ENCODE data around the gene TTF1.

Gene TTF1, protein sequence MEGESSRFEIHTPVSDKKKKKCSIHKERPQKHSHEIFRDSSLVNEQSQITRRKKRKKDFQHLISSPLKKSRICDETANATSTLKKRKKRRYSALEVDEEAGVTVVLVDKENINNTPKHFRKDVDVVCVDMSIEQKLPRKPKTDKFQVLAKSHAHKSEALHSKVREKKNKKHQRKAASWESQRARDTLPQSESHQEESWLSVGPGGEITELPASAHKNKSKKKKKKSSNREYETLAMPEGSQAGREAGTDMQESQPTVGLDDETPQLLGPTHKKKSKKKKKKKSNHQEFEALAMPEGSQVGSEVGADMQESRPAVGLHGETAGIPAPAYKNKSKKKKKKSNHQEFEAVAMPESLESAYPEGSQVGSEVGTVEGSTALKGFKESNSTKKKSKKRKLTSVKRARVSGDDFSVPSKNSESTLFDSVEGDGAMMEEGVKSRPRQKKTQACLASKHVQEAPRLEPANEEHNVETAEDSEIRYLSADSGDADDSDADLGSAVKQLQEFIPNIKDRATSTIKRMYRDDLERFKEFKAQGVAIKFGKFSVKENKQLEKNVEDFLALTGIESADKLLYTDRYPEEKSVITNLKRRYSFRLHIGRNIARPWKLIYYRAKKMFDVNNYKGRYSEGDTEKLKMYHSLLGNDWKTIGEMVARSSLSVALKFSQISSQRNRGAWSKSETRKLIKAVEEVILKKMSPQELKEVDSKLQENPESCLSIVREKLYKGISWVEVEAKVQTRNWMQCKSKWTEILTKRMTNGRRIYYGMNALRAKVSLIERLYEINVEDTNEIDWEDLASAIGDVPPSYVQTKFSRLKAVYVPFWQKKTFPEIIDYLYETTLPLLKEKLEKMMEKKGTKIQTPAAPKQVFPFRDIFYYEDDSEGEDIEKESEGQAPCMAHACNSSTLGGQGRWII

DNA sequence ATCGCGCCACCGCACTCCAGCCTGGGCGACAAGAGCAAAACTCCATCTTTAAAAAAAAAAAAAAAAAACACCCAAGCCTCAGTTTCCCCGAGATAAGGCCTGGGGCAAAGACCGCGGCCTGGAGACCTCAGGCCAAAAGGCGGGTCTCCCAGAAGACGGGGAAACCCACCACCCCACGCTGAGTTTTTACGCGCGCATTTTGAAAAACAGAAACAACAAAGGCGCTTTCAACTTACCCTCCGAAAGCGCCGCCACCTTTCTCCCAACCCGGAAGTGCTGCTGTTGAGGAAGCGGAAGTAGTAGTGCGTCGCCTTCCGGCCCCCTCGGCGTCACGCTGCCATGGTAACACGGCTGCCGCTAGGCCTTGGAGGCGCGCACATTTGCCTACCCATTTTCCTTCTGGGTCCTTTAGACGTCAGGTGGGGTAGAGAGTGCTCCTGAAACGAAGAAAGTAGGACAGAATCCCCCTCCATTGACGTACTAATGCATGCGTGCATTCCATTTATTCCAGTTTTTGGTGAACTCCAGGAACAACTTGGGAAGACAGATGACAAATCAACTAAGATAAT, at the start of gene TTF1:
TSS of gene TTF1 (minus strand) at position 287 of the 569 bp plus-strand sequence. CDS start 4,019 bp downstream, outside the sequence.
- H3K4me3 ChIP-seq (ENCODE audit: low read depth in 1 of 2, low read length in 2 of 2), result peak within 1 kb of the TSS; percentile 80 to 89
- H3K4me1 ChIP-seq (ENCODE audit: control insufficient read depth in 1 of 2, insufficient read depth in 2 of 2, low read length in 2 of 2), result peaks cover 24 to 28% of the 10 kb centered on the region in 2 donors
- H3K36me3 ChIP-seq (ENCODE audit: control insufficient read depth in 1 of 2, insufficient read depth in 2 of 2, low read length in 2 of 2), result peaks cover under 1 to 16% of the 10 kb centered on the region in 2 donors
- no peaks in the 10 kb centered on the region for H3K9me3 ChIP-seq (ENCODE audit: control insufficient read depth in 1 of 2, low read length in 2 of 2)
- H3K9ac ChIP-seq (ENCODE audit: low read depth in 1 of 2, low read length in 2 of 2), result peak within 1 kb of the TSS; percentile 64 to 68
- H3K27ac ChIP-seq (ENCODE audit: low read depth, low read length), result no peak within 1 kb of the TSS
- H3K27me3 ChIP-seq (ENCODE audit: control insufficient read depth in 1 of 2, insufficient read depth in 2 of 2, low read length in 2 of 2), result peaks cover 20 to 23% of the 10 kb centered on the region in 2 donors

DNA sequence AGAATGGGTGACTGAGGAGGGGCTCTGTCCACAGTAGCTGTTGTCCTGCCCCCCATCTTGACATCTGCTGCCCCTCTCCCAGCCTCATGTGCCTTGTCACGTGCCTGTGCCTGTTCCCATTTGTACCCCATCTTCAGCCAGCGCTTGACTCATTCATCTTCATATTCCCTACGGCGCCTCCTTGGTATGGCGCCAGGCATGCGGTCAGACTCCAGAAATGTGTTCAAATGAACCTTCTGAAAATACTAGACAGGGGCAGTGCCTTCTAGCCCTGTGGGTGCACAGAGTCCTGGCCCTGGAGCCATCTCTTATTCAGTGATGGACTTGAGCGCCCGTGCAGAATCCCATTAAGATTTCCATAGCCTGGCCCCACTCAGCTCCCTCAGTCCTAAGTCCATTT, 49.6 kb upstream of the TTF1 start:
- no peak overlapping the region for H3K4me3 ChIP-seq (ENCODE audit: low read depth in 1 of 2, low read length in 2 of 2)
- H3K9ac ChIP-seq (ENCODE audit: low read depth in 1 of 2, low read length in 2 of 2), result no peak overlapping the region
- no peak overlapping the region for H3K27ac ChIP-seq (ENCODE audit: low read depth, low read length)

DNA sequence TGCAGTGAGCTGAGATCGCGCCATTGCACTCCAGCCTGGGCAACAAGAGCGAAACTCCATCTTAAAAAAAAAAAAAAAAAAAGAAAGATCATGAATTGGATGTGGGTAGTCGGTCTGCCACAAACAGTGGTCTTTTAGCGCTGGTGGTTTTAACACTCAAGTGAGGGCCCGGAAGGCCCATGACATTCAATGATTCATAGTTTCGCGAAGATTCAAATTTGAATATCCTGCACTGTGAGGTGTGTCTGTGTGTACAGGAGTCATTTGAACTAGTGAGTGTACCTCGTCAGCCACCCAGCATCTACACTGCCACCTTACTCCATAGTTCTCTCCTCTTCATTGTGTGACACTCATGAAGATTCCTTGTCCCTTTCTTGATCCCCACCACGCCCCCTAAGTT, 44.6 kb upstream of the TTF1 start:
- Histone ChIP-seq H3K27ac (ENCODE audit: low read depth, low read length) (no peak overlapping the region), H3K4me1 (ENCODE audit: control insufficient read depth in 1 of 2, insufficient read depth in 2 of 2, low read length in 2 of 2) (no peaks in the 10 kb centered on the region), H3K36me3 (ENCODE audit: control insufficient read depth in 1 of 2, insufficient read depth in 2 of 2, low read length in 2 of 2) (no peaks in the 10 kb centered on the region), H3K9me3 (ENCODE audit: control insufficient read depth in 1 of 2, low read length in 2 of 2) (no peaks in the 10 kb centered on the region), H3K4me3 (ENCODE audit: low read depth in 1 of 2, low read length in 2 of 2) (no peak overlapping the region), H3K27me3 (ENCODE audit: control insufficient read depth in 1 of 2, insufficient read depth in 2 of 2, low read length in 2 of 2) (peaks cover 0 to 3% of the 10 kb centered on the region in 2 donors), H3K9ac (ENCODE audit: low read depth in 1 of 2, low read length in 2 of 2) (no peak overlapping the region)

More for the DNA sequence above, 49.6 kb upstream of the TTF1 start:
- H3K4me1 ChIP-seq (ENCODE audit: control insufficient read depth in 1 of 2, insufficient read depth in 2 of 2, low read length in 2 of 2), result no peaks in the 10 kb centered on the region
- no peaks in the 10 kb centered on the region for H3K9me3 ChIP-seq (ENCODE audit: control insufficient read depth in 1 of 2, low read length in 2 of 2)
- H3K36me3 ChIP-seq (ENCODE audit: control insufficient read depth in 1 of 2, insufficient read depth in 2 of 2, low read length in 2 of 2), result no peaks in the 10 kb centered on the region
- no peaks in the 10 kb centered on the region for H3K27me3 ChIP-seq (ENCODE audit: control insufficient read depth in 1 of 2, insufficient read depth in 2 of 2, low read length in 2 of 2)

DNA sequence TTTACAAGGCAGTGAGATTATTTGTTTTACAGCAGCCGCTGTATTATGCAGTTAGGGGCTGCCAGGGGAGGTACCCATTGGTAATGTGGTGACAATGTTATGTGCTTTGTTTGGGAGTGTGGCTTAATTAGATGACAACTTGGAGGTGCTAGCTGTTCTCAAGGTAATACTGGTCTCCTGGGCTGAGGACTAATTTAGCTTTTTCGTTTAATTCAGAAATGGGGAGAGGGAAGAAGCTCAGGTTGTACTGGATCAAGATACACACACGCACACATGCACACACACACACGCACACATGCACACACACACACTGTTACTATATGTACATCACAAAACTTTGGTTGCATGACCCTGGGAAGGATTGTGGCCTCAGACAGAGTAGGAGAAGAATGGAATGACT, 41.3 kb upstream of the TTF1 start:
- Histone ChIP-seq H3K36me3 (ENCODE audit: control insufficient read depth in 1 of 2, insufficient read depth in 2 of 2, low read length in 2 of 2) (no peaks in the 10 kb centered on the region), H3K9me3 (ENCODE audit: control insufficient read depth in 1 of 2, low read length in 2 of 2) (no peaks in the 10 kb centered on the region), H3K27me3 (ENCODE audit: control insufficient read depth in 1 of 2, insufficient read depth in 2 of 2, low read length in 2 of 2) (peaks cover 3 to 4% of the 10 kb centered on the region in 2 donors), H3K9ac (ENCODE audit: low read depth in 1 of 2, low read length in 2 of 2) (no peak overlapping the region), H3K27ac (ENCODE audit: low read depth, low read length) (no peak overlapping the region), H3K4me1 (ENCODE audit: control insufficient read depth in 1 of 2, insufficient read depth in 2 of 2, low read length in 2 of 2) (no peaks in the 10 kb centered on the region), H3K4me3 (ENCODE audit: low read depth in 1 of 2, low read length in 2 of 2) (no peak overlapping the region)

DNA sequence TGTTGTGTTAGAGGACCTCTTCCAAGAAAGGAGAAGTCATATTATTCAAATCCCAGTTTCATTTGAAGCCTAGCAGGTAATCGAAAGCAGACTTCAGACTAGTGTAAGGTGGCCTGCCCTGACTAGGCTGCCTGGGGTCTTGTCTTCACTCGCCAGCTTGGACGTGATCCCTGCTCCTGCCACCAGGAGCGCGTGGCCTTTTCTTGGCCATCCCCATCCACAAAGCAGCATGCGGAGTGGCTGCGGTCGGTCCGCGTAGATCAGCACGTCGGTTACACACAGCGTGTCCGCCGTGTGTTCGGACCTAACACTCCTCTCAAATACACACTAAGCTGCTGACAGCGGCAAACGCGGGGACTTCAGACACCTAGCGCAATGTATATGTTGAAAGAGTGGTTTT, 40.7 kb upstream of the TTF1 start:
- no peak overlapping the region for H3K9ac ChIP-seq (ENCODE audit: low read depth in 1 of 2, low read length in 2 of 2)
- H3K27me3 ChIP-seq (ENCODE audit: control insufficient read depth in 1 of 2, insufficient read depth in 2 of 2, low read length in 2 of 2), result peaks cover 3 to 4% of the 10 kb centered on the region in 2 donors

DNA sequence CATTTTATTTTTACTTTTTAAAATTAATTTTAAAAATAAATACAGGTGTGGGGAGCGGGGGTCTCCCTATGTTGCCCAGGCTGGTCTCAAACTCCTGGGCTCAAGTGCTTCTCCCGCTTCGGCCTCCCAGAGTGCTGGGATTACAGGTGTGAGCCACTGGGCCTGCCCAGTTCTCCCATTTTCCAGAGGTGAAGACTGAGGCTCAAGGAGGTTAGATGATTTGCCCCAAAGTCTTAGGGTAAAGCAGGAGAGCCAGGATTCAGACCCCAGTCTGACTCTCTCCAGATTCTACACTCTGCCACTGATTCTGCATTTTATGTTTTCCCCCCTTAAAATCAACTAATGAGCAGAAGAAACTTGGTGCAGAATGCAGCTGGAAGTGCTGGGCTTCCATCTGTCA, 40.2 kb upstream of the TTF1 start:
- Histone ChIP-seq H3K9ac (ENCODE audit: low read depth in 1 of 2, low read length in 2 of 2) (no peak overlapping the region), H3K27me3 (ENCODE audit: control insufficient read depth in 1 of 2, insufficient read depth in 2 of 2, low read length in 2 of 2) (peaks cover 3 to 4% of the 10 kb centered on the region in 2 donors), H3K27ac (ENCODE audit: low read depth, low read length) (no peak overlapping the region), H3K4me1 (ENCODE audit: control insufficient read depth in 1 of 2, insufficient read depth in 2 of 2, low read length in 2 of 2) (no peaks in the 10 kb centered on the region), H3K36me3 (ENCODE audit: control insufficient read depth in 1 of 2, insufficient read depth in 2 of 2, low read length in 2 of 2) (no peaks in the 10 kb centered on the region), H3K9me3 (ENCODE audit: control insufficient read depth in 1 of 2, low read length in 2 of 2) (no peaks in the 10 kb centered on the region), H3K4me3 (ENCODE audit: low read depth in 1 of 2, low read length in 2 of 2) (no peak overlapping the region)

More for the DNA sequence above, 40.7 kb upstream of the TTF1 start:
- Histone ChIP-seq H3K4me3 (ENCODE audit: low read depth in 1 of 2, low read length in 2 of 2) (no peak overlapping the region), H3K4me1 (ENCODE audit: control insufficient read depth in 1 of 2, insufficient read depth in 2 of 2, low read length in 2 of 2) (no peaks in the 10 kb centered on the region), H3K36me3 (ENCODE audit: control insufficient read depth in 1 of 2, insufficient read depth in 2 of 2, low read length in 2 of 2) (no peaks in the 10 kb centered on the region), H3K9me3 (ENCODE audit: control insufficient read depth in 1 of 2, low read length in 2 of 2) (no peaks in the 10 kb centered on the region), H3K27ac (ENCODE audit: low read depth, low read length) (no peak overlapping the region)

DNA sequence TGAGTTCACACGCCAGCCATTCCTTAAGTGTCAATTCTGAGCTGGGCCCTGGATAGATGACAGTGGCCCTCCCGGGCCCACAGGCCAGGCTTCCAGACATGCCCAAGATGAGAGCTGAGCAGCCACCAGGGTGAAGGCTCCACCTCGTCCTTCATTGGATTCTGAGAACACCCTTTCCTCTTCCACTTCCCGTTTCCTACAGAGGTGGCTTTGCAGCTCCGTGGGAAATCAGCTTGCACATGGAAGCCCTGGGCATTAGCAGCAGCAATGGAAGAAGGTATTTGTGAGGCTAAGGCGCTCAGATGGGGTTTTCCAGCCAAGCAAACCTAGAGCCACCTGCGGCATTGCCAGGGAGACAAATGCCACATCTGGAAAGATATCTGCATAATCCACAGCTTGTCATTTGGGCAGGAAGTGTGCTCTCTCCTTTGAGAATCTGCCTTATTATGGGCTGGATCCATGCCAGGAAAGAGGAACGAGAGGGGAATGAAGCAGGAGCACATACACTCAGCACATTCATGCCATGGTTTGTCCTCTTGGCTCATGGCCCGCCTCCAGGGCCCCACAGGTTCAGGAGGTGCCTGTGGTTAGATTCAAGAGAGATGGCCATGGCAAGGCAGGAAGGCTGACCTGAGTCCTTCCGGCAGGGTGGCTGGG, 37.4 kb upstream of the TTF1 start:
- no peaks in the 10 kb centered on the region for H3K36me3 ChIP-seq (ENCODE audit: control insufficient read depth in 1 of 2, insufficient read depth in 2 of 2, low read length in 2 of 2)
- no peak overlapping the region for H3K9ac ChIP-seq (ENCODE audit: low read depth in 1 of 2, low read length in 2 of 2)
- H3K9me3 ChIP-seq (ENCODE audit: control insufficient read depth in 1 of 2, low read length in 2 of 2), result no peaks in the 10 kb centered on the region
- no peak overlapping the region for H3K27ac ChIP-seq (ENCODE audit: low read depth, low read length)
- no peaks in the 10 kb centered on the region for H3K4me1 ChIP-seq (ENCODE audit: control insufficient read depth in 1 of 2, insufficient read depth in 2 of 2, low read length in 2 of 2)
- peaks cover 3 to 4% of the 10 kb centered on the region in 2 donors for H3K27me3 ChIP-seq (ENCODE audit: control insufficient read depth in 1 of 2, insufficient read depth in 2 of 2, low read length in 2 of 2)
- no peak overlapping the region for H3K4me3 ChIP-seq (ENCODE audit: low read depth in 1 of 2, low read length in 2 of 2)

DNA sequence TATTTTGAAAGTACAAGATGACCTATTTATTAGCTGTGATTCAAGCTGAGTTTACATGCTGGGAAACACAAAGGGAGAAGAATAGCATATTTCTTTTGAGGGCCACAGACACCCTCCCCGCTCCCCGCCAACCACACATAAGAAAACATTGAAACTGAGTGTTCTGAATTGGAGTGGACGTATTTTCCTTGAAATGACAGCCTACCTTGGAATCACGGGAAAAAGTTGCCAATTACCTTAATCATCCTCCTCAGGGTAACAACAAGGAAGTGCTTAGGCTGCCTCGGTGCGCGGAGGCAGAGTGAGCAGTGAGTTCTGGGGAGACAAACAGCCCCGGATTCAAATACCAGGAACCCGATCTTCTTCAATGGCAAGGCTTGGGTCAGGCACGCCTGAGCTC, 34.8 kb upstream of the TTF1 start:
- H3K36me3 ChIP-seq (ENCODE audit: control insufficient read depth in 1 of 2, insufficient read depth in 2 of 2, low read length in 2 of 2), result no peaks in the 10 kb centered on the region
- no peak overlapping the region for H3K9ac ChIP-seq (ENCODE audit: low read depth in 1 of 2, low read length in 2 of 2)
- H3K4me1 ChIP-seq (ENCODE audit: control insufficient read depth in 1 of 2, insufficient read depth in 2 of 2, low read length in 2 of 2), result no peaks in the 10 kb centered on the region
- H3K27me3 ChIP-seq (ENCODE audit: control insufficient read depth in 1 of 2, insufficient read depth in 2 of 2, low read length in 2 of 2), result peaks cover 3 to 4% of the 10 kb centered on the region in 2 donors
- H3K4me3 ChIP-seq (ENCODE audit: low read depth in 1 of 2, low read length in 2 of 2), result no peak overlapping the region
- H3K9me3 ChIP-seq (ENCODE audit: control insufficient read depth in 1 of 2, low read length in 2 of 2), result no peaks in the 10 kb centered on the region
- no peak overlapping the region for H3K27ac ChIP-seq (ENCODE audit: low read depth, low read length)

DNA sequence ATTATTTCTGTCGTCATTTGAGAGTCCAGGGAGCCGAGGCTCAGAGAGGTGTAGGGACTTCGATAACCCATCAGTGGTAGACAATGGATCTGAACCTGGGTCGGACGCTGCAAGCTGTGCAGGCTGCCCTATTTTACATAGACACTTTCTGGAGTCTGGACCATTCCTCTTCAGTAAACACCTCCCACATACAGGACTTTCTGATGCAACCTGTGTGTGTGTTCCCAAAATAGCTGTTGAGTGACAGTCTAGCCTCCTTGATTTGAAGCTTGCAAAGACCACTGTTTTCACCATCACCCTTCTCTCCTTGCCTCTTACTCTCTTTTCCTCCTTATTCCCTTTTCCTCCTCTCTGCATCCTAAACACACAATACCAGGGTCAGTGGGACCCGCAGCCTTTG, 34.1 kb upstream of the TTF1 start:
- Histone ChIP-seq H3K36me3 (ENCODE audit: control insufficient read depth in 1 of 2, insufficient read depth in 2 of 2, low read length in 2 of 2) (no peaks in the 10 kb centered on the region), H3K9me3 (ENCODE audit: control insufficient read depth in 1 of 2, low read length in 2 of 2) (no peaks in the 10 kb centered on the region), H3K4me1 (ENCODE audit: control insufficient read depth in 1 of 2, insufficient read depth in 2 of 2, low read length in 2 of 2) (no peaks in the 10 kb centered on the region), H3K9ac (ENCODE audit: low read depth in 1 of 2, low read length in 2 of 2) (no peak overlapping the region), H3K27ac (ENCODE audit: low read depth, low read length) (no peak overlapping the region), H3K4me3 (ENCODE audit: low read depth in 1 of 2, low read length in 2 of 2) (no peak overlapping the region), H3K27me3 (ENCODE audit: control insufficient read depth in 1 of 2, insufficient read depth in 2 of 2, low read length in 2 of 2) (peaks cover 3 to 7% of the 10 kb centered on the region in 2 donors)
